B cell (primary cell): ENCODE results near the gene SNTG2. TPM values are rescaled to one million over a fixed set of nuclear protein-coding genes. Genes with fewer than 3 reads are reported as not detected.

Source experiments
- ATAC-seq: fragments of 200-7000 bp; cut with Tn5 transposase; one replicate; pipeline ENCODE4 v1.10.0; 2021; ENCODE audit warnings: low read depth, mild to moderate bottlenecking, moderate number of reproducible peaks, moderate library complexity
- CTCF ChIA-PET: fragments of 350-600 bp; sonication (Branson Sonifier 250); formaldehyde crosslinking; loops from one replicate; lab custom pipeline; 2021; ENCODE audit warnings: antibody characterized with exemption, inconsistent platforms; lab: Charles Lee
- POLR2A ChIA-PET: fragments of 350-600 bp; sonication (Branson Sonifier 250); formaldehyde crosslinking; loops from one replicate; lab custom pipeline; 2021; ENCODE audit warnings: antibody characterized with exemption; lab: Charles Lee
- DNase-seq: peaks from one replicate; pipeline ENCODE4 v3.0.0; 2013
- H2AFZ ChIP-seq: 2 replicates; pipeline ENCODE4 v1.6.1; 2012; ENCODE audit warnings: mild to moderate bottlenecking, low read depth, low read length; ENCODE audit not compliant: insufficient read depth, poor library complexity, severe bottlenecking
- H3K27ac ChIP-seq, 2 donors: 1 replicate in 1 of 2; 2 replicates in 1 of 2; pipeline ENCODE4 v1.5.1; 2012 to 2013; ENCODE audit warnings: low read length in 2 of 2, mild to moderate bottlenecking in 2 of 2, moderate library complexity in 1 of 2
- H3K27me3 ChIP-seq, 4 experiments: fragments of 200-600 bp in 1 of 4; sonication (generic) in 1 of 4; replicated peaks in 1 of 4; 1 replicate in 2 of 4; 2 replicates in 2 of 4; pipeline versions ENCODE4 v1.6.1 to v1.7.0; 2013 to 2016; ENCODE audit warnings: low read length in 3 of 4, mild to moderate bottlenecking in 2 of 4, mixed read lengths in 1 of 4, moderate library complexity in 1 of 4; ENCODE audit not compliant: insufficient read depth in 4 of 4, control insufficient read depth in 3 of 4; ENCODE audit errors: control extremely low read depth in 1 of 4
- H3K36me3 ChIP-seq, 2 experiments: replicated peaks in 1 of 2; 1 replicate in 1 of 2; 2 replicates in 1 of 2; pipeline versions ENCODE4 v1.6.1 to v1.7.1; 2013; ENCODE audit warnings: low read length in 1 of 2; ENCODE audit not compliant: insufficient read depth in 2 of 2, control insufficient read depth in 1 of 2; ENCODE audit errors: control extremely low read depth in 1 of 2, extremely low read depth in 1 of 2
- H3K4me1 ChIP-seq, 2 donors: fragments of 200-600 bp in 1 of 2; sonication (generic) in 1 of 2; 1 replicate in 1 of 2; 2 replicates in 1 of 2; pipeline versions ENCODE4 v1.5.1 to v1.6.1; 2013 to 2017; ENCODE audit warnings: low read length in 2 of 2; ENCODE audit not compliant: control insufficient read depth in 2 of 2, insufficient read depth in 2 of 2
- H3K4me2 ChIP-seq: replicated peaks from 2 replicates; pipeline ENCODE3; 2012; ENCODE audit warnings: mild to moderate bottlenecking, low read depth, low read length; ENCODE audit not compliant: poor library complexity, severe bottlenecking
- H3K4me3 ChIP-seq, 5 experiments: fragments of 200-600 bp in 1 of 5; sonication (generic) in 1 of 5; 1 replicate in 3 of 5; 2 replicates in 2 of 5; pipeline versions ENCODE4 v1.5.1 to v1.7.0; 2011 to 2016; ENCODE audit warnings: low read length in 4 of 5, mild to moderate bottlenecking in 4 of 5, low read depth in 2 of 5, control low read depth in 1 of 5, moderate library complexity in 1 of 5; ENCODE audit not compliant: insufficient read depth in 1 of 5; ENCODE audit errors: control extremely low read depth in 1 of 5, extremely low read depth in 1 of 5
- H3K79me2 ChIP-seq: fragments of 200-600 bp; sonication (generic); one replicate; pipeline ENCODE4 v1.6.0; 2016; ENCODE audit warnings: low read length; ENCODE audit not compliant: control insufficient read depth, insufficient read depth
- H3K9ac ChIP-seq: fragments of 200-600 bp; sonication (generic); 2 replicates; pipeline ENCODE4 v1.6.1; 2017; ENCODE audit warnings: mild to moderate bottlenecking, low read length, moderate library complexity
- H3K9me3 ChIP-seq, 3 donors: one replicate each; pipeline versions ENCODE4 v1.6.1 to v1.7.1; 2013; ENCODE audit warnings: low read length in 2 of 3; ENCODE audit not compliant: control insufficient read depth in 2 of 3, insufficient read depth in 1 of 3; ENCODE audit errors: control extremely low read depth in 1 of 3
- H4K20me1 ChIP-seq: 2 replicates; pipeline ENCODE4 v1.6.0; 2012; ENCODE audit warnings: mild to moderate bottlenecking, low read length; ENCODE audit not compliant: insufficient read depth, control insufficient read depth, poor library complexity, severe bottlenecking
- H3K27ac Mint-ChIP-seq: one replicate; pipeline ENCODE4 v1.8.0; 2021; ENCODE audit warnings: mixed read lengths
- H3K27me3 Mint-ChIP-seq: one replicate; pipeline ENCODE4 v1.8.0; 2021; ENCODE audit warnings: mixed read lengths
- H3K4me1 Mint-ChIP-seq: one replicate; pipeline ENCODE4 v1.8.0; 2021; ENCODE audit warnings: mixed read lengths
- H3K4me3 Mint-ChIP-seq: one replicate; pipeline ENCODE4 v1.8.0; 2021; ENCODE audit warnings: mixed read lengths
- H3K9me3 Mint-ChIP-seq: one replicate; pipeline ENCODE4 v1.8.0; 2022; ENCODE audit warnings: mixed read lengths; ENCODE audit not compliant: insufficient read depth
- CTCF ChIP-seq: fragments of 200-600 bp; IDR thresholded peaks from one replicate; pipeline ENCODE4 v1.8.0; 2022; ENCODE audit warnings: antibody characterized with exemption, mild to moderate bottlenecking
- EZH2 ChIP-seq: IDR thresholded peaks from 2 replicates; pipeline ENCODE4 v1.6.1; 2012; ENCODE audit warnings: borderline replicate concordance, low read depth, mild to moderate bottlenecking, moderate library complexity, low read length; ENCODE audit not compliant: insufficient read depth, poor library complexity, severe bottlenecking
- WGBS: methylation state at CpG from one replicate; pipeline ENCODE4 v1.1.5; 2013; ENCODE audit warnings: missing lambda C conversion rate; ENCODE audit not compliant: insufficient coverage; 5-methylcytosine and 5-hydroxymethylcytosine counted together
- intact Hi-C: fragments of 100-400 bp; cut with micrococcal nuclease; formaldehyde crosslinking; loops from one replicate; pipeline ENCODE4 v1.10.0; 2022
- polyA plus RNA-seq: library from polyadenylated mRNA; depleted of rRNA; stranded (reverse); fragments of >200 nt; gene quantifications from 2 replicates; pipeline ENCODE4 v1.2.3, GENCODE V29; 2012
- total RNA-seq, 2 donors: library from RNA; stranded (reverse); fragments of 120-200 nt in 1 of 2; gene quantifications; 1 replicate in 1 of 2; 2 replicates in 1 of 2; pipeline versions ENCODE4 v1.2.3 to v1.2.4, GENCODE V29; 2013 to 2022

The SNTG2 gene
- total and polyA plus RNA-seq, 2 donors (not counting 1 experiment from before 2014, with no cell fraction given) = 2.1 to 2.4 TPM

GRCh38 chr2:924701-925100 lies 25.9 kb upstream of the SNTG2 start:
- no peak overlapping the region for H3K4me3 ChIP-seq
- H3K9me3 Mint-ChIP-seq = no peaks in the 10 kb centered on the region
- peaks cover 0 to 11% (median 0%) of the 10 kb centered on the region in 3 donors for H3K9me3 ChIP-seq
- peaks cover 0 to 8% (median 0%) of the 10 kb centered on the region in 4 experiments for H3K27me3 ChIP-seq
- no peaks in the 10 kb centered on the region for H3K79me2 ChIP-seq
- no peak overlapping the region for H3K27ac ChIP-seq
- ChIA-PET CTCF (no interaction called here), POLR2A (no interaction called here)
- no peaks in the 10 kb centered on the region for H4K20me1 ChIP-seq
- no peaks in the 10 kb centered on the region for H3K4me1 ChIP-seq
- no peak overlapping the region for H3K27ac Mint-ChIP-seq
- DNase-seq (no peak), ATAC-seq (no peak)
- intact Hi-C loops = no loop called here
- no peak overlapping the region for H3K9ac ChIP-seq
- no peak overlapping the region for H3K4me2 ChIP-seq
- H3K4me1 Mint-ChIP-seq = no peaks in the 10 kb centered on the region
- H3K36me3 ChIP-seq = no peaks in the 10 kb centered on the region
- no peak overlapping the region for H2AFZ ChIP-seq
- 40% methylated on average over 1 of the region's 5 CpGs for WGBS
- TF ChIP-seq EZH2 = no peak
- TF ChIP-seq CTCF = no peak
- H3K4me3 Mint-ChIP-seq = no peak overlapping the region
- peaks cover 17% of the 10 kb centered on the region for H3K27me3 Mint-ChIP-seq

- ATAC-seq = no peak
Observed at GRCh38 chr2:925309-925708, 25.3 kb upstream of the SNTG2 start.

More at GRCh38 chr2:925309-925708, 25.3 kb upstream of the SNTG2 start:
- H4K20me1 ChIP-seq = no peaks in the 10 kb centered on the region
- Mint-ChIP-seq H3K4me1 (no peaks in the 10 kb centered on the region), H3K27me3 (peaks cover 17% of the 10 kb centered on the region), H3K4me3 (no peak overlapping the region), H3K9me3 (no peaks in the 10 kb centered on the region), H3K27ac (no peak overlapping the region)
- peaks cover 0 to 11% (median 0%) of the 10 kb centered on the region in 3 donors for H3K9me3 ChIP-seq
- H3K79me2 ChIP-seq = no peaks in the 10 kb centered on the region
- no peak overlapping the region for H3K27ac ChIP-seq
- CTCF ChIA-PET = no interaction called here
- no peaks in the 10 kb centered on the region for H3K36me3 ChIP-seq
- no peak overlapping the region for H2AFZ ChIP-seq
- H3K4me2 ChIP-seq = no peak overlapping the region
- no peak for DNase-seq
- POLR2A ChIA-PET = no interaction called here
- TF ChIP-seq EZH2 (no peak), CTCF (no peak)
- no peak overlapping the region for H3K9ac ChIP-seq
- intact Hi-C loops = no loop called here
- H3K4me1 ChIP-seq = no peaks in the 10 kb centered on the region
- H3K4me3 ChIP-seq = no peak overlapping the region
- WGBS = 92% methylated on average over 4 of the region's 4 CpGs
- peaks cover 0 to 8% (median 0%) of the 10 kb centered on the region in 4 experiments for H3K27me3 ChIP-seq
